Measurements from ENCODE around the gene PCDHA10. TPM values are rescaled to one million over a fixed set of nuclear protein-coding genes. Genes with fewer than 3 reads are reported as not detected.
"Not testable (repeated sequence)": the region's sequence is repeated elsewhere in the genome, so short reads cannot be mapped to it uniquely, and the experiment has no call there.

Gene PCDHA10, protein sequence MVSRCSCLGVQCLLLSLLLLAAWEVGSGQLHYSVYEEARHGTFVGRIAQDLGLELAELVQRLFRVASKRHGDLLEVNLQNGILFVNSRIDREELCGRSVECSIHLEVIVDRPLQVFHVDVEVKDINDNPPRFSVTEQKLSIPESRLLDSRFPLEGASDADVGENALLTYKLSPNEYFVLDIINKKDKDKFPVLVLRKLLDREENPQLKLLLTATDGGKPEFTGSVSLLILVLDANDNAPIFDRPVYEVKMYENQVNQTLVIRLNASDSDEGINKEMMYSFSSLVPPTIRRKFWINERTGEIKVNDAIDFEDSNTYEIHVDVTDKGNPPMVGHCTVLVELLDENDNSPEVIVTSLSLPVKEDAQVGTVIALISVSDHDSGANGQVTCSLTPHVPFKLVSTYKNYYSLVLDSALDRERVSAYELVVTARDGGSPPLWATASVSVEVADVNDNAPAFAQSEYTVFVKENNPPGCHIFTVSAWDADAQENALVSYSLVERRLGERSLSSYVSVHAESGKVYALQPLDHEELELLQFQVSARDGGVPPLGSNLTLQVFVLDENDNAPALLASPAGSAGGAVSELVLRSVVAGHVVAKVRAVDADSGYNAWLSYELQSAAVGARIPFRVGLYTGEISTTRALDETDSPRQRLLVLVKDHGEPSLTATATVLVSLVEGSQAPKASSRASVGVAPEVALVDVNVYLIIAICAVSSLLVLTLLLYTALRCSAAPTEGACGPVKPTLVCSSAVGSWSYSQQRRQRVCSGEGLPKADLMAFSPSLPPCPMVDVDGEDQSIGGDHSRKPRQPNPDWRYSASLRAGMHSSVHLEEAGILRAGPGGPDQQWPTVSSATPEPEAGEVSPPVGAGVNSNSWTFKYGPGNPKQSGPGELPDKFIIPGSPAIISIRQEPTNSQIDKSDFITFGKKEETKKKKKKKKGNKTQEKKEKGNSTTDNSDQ
- 1 to 10 TPM in 1 of 4 donors, under 1 TPM in 3; 0.42 to 1.0 (median 0.57) TPM for total RNA-seq

GRCh38 chr5:140855772-140856674 is at the start of gene PCDHA10:
Gene PCDHA10 (plus strand): TSS chr5:140855897. CDS start chr5:140856049, 152 bp downstream.
- Histone ChIP-seq H3K9me3 (peaks cover 20% of the 10 kb centered on the region), H3K27me3 (peaks cover 9% of the 10 kb centered on the region), H3K36me3 (no peaks in the 10 kb centered on the region), H3K4me3 (no peak within 1 kb of the TSS), H3K4me1 (no peaks in the 10 kb centered on the region), H3K27ac (no peak within 1 kb of the TSS)
- DNase-seq (ENCODE audit: low spot score in 2 of 2), result no peak
- TF ChIP-seq POLR2AphosphoS5 (IDR thresholded peaks at IDR 0.05) (no peak), POLR2A (IDR thresholded peaks at IDR 0.05) (no peak), EP300 (IDR thresholded peaks at IDR 0.05) (no peak), CTCF (IDR thresholded peaks at IDR 0.05) (no peak)
- 19% methylated on average over 34 of the region's 44 CpGs for WGBS

DNA sequence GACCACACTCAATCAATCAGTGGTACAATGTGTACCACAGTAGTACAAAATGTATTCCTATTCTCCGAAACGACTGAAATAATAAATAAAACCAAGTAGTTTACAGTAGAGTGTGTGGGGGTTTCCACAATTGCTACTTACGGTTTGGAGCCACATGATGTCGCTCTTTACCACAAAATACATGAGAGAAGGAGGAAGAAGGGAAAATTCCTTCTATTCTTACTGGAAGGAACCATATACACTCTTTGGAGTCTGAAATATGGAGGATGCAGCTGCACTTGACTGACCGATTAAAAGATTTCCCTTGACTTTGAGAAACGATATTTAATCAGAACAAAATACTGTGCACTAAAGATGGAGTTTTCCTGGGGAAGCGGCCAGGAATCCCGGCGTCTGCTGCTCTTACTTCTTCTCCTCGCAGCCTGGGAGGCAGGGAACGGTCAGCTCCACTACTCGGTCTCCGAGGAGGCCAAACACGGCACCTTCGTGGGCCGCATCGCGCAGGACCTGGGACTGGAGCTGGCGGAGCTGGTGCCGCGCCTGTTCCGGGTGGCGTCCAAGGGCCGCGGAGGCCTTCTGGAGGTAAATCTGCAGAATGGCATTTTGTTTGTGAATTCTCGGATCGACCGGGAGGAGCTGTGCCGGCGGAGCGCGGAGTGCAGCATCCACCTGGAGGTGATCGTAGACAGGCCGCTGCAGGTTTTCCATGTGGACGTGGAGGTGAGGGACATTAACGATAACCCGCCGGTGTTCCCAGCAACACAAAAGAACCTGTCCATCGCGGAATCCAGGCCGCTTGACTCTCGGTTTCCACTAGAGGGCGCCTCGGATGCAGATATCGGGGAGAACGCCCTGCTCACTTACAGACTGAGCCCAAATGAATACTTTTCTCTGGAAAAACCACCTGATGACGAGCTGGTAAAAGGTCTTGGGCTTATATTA is 48.6 kb upstream of the PCDHA10 start, which contains the start of gene PCDHA4:
Gene PCDHA4 (plus strand): TSS at position 235 of the 942 bp plus-strand sequence.
- Histone ChIP-seq H3K4me1 (no peaks in the 10 kb centered on the region), H3K27ac (no peak within 1 kb of the TSS), H3K9me3 (peaks cover 31% of the 10 kb centered on the region), H3K27me3 (peaks cover 4% of the 10 kb centered on the region), H3K36me3 (no peaks in the 10 kb centered on the region), H3K4me3 (peak within 1 kb of the TSS; percentile 33)
- no peak for TF ChIP-seq CTCF (IDR thresholded peaks at IDR 0.05)
- TF ChIP-seq EP300 (IDR thresholded peaks at IDR 0.05), result no peak
- no peak for TF ChIP-seq POLR2A (IDR thresholded peaks at IDR 0.05)
- no peak for TF ChIP-seq POLR2AphosphoS5 (IDR thresholded peaks at IDR 0.05)
- WGBS, result 20% methylated on average over 28 of the region's 47 CpGs
- DNase-seq (ENCODE audit: low spot score in 2 of 2), result no peak

DNA sequence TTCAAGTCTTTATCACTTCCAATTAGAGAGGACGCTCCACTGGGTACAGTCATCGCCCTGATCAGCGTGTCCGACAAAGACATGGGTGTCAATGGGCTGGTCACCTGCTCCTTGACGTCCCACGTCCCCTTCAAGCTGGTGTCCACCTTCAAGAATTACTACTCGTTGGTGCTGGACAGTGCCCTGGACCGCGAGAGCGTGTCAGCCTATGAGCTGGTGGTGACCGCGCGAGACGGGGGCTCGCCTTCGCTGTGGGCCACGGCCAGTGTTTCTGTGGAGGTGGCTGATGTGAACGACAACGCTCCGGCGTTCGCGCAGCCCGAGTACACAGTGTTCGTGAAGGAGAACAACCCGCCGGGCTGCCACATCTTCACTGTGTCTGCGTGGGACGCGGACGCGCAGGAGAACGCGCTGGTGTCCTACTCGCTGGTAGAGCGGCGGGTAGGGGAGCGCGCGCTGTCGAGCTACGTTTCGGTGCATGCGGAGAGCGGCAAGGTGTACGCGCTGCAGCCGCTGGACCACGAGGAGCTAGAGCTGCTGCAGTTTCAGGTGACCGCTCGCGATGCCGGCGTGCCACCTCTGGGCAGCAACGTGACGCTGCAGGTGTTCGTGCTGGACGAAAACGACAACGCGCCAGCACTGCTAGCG is 47.3 kb upstream of the PCDHA10 start:
- not testable (repeated sequence) for DNase-seq (ENCODE audit: low spot score in 2 of 2); H3K36me3 ChIP-seq; H3K4me3 ChIP-seq; H3K27ac ChIP-seq; H3K4me1 ChIP-seq; H3K27me3 ChIP-seq
- H3K9me3 ChIP-seq, result peaks cover 21% of the 10 kb centered on the region
- 74% methylated on average over 22 of the region's 62 CpGs for WGBS

GRCh38 chr5:140808889-140809291 is 46.8 kb upstream of the PCDHA10 start:
- no peaks in the 10 kb centered on the region for H3K36me3 ChIP-seq
- TF ChIP-seq POLR2A (IDR thresholded peaks at IDR 0.05), result no peak
- TF ChIP-seq EP300 (IDR thresholded peaks at IDR 0.05), result no peak
- TF ChIP-seq POLR2AphosphoS5 (IDR thresholded peaks at IDR 0.05), result no peak
- TF ChIP-seq CTCF (IDR thresholded peaks at IDR 0.05), result no peak
- peaks cover 4% of the 10 kb centered on the region for H3K27me3 ChIP-seq
- H3K4me1 ChIP-seq, result no peaks in the 10 kb centered on the region
- WGBS, result no CpG with 5 or more reads among the region's 43 CpGs
- no peak for DNase-seq (ENCODE audit: low spot score in 2 of 2)
- H3K4me3 ChIP-seq, result no peak overlapping the region
- H3K9me3 ChIP-seq, result peaks cover 21% of the 10 kb centered on the region
- no peak overlapping the region for H3K27ac ChIP-seq

All from suprapubic skin (tissue), 4 donors.